ENCODE results near the gene AP5B1.
"Not testable (repeated sequence)": the region's sequence is repeated elsewhere in the genome, so short reads cannot be mapped to it uniquely, and the experiment has no call there.

The AP5B1 gene

GRCh38 chr11:65785319-65786007, 4.7 kb upstream of the AP5B1 start:
- no peak for DNase-seq

- no peak for DNase-seq
Measured at GRCh38 chr11:65782816-65783228, 2.0 kb upstream of the AP5B1 start.

DNA sequence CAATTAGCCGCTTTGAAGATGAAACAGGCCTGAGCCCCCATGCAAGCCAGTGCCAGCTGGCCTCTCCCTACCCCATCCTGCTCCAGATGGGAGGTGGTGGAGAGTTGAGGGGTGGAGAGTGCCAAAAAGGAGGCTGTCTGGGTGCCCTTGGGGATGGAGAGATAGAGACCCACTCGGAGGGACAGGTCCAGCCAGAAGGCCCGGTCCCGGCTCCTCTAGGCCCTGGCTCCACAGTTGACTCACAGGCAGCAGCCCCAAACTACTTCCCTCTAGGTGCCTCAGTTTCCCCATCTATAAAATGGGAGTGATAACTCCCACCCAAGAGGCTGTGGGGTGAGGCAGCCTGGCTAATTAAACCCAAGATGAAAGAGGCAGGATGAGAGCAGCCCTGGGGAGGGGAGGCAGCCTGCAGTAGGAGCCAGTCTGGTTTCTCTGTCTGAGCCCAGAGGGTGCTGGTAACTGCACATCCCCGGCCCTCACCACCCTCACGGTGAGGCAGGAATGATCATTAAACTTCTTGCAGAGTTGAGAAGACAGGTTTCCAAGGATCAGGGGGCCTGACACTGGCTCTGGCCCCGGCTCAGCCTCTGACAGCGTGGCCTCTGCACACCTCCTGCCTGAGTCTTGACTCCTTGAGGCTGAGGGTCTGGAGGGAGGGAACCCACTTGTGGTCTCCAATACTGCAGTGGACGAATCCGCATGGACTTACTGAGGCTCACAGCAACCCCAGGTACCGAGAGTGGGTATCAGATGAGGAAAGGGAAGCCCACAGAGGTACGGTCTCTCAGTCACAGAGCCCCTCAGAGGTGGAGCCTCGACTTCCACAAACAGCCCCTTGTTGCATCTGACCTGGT, 1.4 kb upstream of the AP5B1 start:
- DNase-seq, result no peak

- DNase-seq, result peak; percentile 8
Measured at GRCh38 chr11:65781152-65781961, 581 bp upstream of the AP5B1 start.

- DNase-seq, result peak; percentile 73
Measured at GRCh38 chr11:65779919-65780769, 632 bp downstream of the AP5B1 start.

- no peak for DNase-seq
Measured at GRCh38 chr11:65779669-65779918, 1.2 kb downstream of the AP5B1 start.

DNA sequence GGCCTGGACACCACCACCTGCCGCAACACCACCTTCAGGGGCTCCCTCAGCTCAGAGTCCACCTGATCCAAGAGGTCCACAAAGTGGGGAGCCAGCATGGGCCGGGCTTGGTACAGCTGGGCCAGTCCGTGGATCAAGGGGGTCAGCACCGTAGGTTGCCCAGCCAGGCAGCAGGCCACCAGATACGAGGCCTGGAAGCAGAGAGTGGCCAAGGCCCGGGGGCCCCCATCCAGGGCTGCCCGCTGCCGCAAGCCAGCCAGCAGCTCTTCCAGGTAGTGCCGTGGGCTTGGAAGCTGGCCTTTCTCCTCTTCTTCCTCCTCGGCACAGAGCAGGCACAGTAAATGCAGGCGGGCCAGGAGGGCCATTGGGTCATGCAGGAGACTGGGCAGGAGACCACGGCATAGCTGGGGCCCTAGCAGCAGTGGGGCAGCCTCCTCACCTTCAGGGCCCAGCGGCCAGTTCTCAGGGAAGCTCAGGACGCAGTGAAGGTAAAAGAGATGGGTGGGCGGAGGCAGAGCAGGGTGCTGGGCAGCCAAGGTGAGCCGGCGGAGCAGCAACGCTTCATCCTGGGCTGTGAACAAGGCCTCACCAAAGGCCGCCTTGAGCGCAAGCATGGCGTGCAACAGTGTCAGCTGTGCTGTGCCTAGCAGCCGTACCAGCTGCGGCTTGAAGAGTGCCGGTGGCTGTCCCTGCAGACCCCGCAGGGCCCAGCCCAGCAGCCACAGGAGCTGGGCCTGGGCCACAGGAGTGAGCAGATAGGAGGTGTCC, 1.7 kb downstream of the AP5B1 start:
- no peak for DNase-seq

DNA sequence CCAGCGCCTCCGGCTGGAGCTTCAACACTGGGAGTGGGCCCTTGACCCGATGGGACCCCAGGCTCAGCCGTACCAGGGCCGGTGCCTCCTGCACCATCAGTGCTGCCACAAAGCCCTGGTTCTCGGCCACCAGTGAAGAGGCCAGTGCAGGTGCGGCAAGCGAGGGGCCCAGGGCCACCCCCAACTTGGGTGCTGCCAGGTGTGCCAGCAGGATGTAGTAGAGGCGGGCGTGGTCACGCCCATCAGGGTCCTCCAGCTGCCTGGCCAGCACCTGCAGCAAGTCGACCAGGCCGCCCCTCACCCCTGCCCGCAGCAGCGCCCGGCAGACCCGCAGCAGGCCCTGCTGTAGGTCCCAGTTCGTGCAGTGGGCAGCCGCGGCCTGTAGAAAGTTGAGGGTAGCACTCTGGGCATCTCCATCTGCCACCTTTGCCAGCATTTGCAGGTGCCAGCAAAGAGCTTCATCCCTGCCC, 2.3 kb downstream of the AP5B1 start:
- DNase-seq, result no peak

DNA sequence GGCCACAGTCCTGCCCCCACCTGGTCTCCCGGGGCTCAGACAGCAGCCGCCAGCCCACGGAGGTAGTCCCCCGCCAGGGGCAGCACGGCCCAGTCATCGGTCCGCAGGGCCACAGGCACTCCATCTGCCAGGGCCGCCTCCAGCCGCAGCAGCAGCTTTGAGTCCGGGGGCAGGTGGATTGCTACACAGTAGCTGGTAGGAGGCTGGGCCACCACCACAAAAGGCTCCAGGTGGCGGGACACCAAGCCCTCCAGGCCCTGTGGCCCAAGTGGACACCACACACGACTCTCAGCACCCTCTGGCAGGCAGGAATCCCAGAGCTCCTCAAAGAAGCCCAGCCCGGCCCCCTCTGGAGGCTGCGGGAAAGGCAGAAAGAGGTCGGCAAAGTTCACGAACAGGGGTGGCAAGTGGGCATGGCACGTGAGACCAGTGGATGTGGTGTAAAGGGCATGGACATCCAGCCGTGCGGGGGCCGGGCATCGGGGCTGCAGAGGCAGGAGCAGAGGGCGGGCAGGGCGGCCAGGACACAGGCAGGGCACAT, 2.9 kb downstream of the AP5B1 start:
- no peak for DNase-seq

- DNase-seq, result no peak
Measured at GRCh38 chr11:65777241-65777640, 3.5 kb downstream of the AP5B1 start.

- no peak for DNase-seq
Measured at GRCh38 chr11:65776710-65777141, 4.0 kb downstream of the AP5B1 start.

- no peak for DNase-seq
Measured at GRCh38 chr11:65776196-65776595, 4.6 kb downstream of the AP5B1 start.

GRCh38 chr11:65774525-65775306, 6.1 kb downstream of the AP5B1 start:
- DNase-seq, result no peak

DNA sequence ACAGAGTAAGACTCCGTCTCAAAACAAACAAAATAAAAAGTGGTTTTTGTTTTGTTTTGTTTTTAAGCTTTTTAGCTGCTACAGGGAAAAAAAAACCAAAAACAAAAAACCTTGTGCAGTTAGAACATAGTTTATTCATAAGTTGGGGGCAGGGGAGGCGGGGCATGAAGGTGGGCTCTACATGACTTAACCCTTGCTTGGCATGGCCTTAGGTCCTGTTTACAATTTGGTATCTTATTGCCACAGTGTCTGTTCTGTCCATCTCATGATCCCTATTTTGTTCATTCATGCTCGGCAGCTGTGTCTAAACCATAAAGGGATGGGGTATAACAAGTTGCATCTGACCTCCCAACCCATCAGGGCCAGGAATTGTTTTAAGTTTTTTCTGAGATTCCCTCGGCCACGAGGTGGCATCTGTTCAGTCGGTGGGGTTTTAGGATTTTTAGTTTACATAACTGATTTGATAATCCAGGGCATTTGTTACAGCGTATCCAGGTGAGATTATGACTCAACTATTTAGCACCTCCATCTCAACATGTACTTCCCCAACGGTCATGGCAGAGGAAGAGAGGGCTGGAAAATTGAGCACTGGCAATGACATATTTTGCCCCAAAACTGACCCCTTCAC, 6.9 kb downstream of the AP5B1 start:
- DNase-seq, result no peak

DNA sequence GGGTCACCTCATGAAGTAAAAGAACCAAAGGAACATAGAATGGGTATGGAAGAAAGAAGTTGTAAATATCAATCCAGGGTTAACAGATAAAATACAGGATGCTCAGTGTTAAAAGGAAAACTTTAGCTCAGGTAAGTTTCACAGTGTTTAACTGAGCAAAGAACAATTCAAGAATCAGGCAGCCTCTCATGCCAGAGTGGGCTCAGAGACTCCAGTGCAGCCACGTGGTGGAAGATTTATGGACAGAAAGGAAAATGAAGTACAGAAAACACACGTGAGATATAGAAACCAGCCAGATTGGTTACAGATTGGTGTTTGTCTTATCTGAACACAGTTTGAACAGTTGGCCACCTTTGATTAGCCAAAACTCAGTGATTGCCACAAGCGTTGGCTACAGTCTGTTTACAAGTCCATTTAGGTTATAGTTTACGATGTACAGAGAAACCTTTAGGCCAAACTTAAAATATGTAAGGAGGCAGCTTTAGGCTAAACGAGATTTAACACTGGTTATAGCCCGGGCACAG, 9.1 kb downstream of the AP5B1 start:
- no peak for DNase-seq

- no peak for DNase-seq
Measured at GRCh38 chr11:65770951-65771567, 9.7 kb downstream of the AP5B1 start.

GRCh38 chr11:65767806-65768205, 13.0 kb downstream of the AP5B1 start:
- DNase-seq, result not testable (repeated sequence)

- no peak for DNase-seq
Measured at GRCh38 chr11:65767406-65767805, 13.4 kb downstream of the AP5B1 start.

DNA sequence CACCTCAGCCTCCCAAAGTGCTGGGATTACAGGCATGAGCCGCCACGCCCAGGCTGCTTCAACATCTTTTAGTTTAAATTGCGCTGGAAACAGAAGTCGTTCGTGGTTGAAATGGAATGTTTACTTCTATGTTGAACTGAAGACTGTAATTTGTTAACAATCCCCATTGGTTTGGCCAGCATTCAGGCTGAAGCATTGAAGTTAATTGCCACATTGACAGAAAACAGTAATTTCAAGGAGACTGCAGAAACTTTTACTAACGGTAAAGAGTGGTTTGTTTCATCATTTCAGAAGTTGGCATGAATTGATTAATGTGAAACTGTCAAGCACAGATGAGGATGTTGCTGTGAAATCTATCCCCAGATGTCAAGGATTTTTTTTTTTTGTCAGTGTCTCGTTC, 14.2 kb downstream of the AP5B1 start:
- DNase-seq, result peak; percentile 81

All from fibroblast of skin of right quadriceps (primary cell).